Activated CD8-positive, alpha-beta T cell treated with anti-CD3 and anti-CD28 coated beads for 36 hours (primary cell): ENCODE measurements around the gene KCNIP3. TPM values are rescaled to one million over a fixed set of nuclear protein-coding genes. Genes with fewer than 3 reads are reported as not detected.

Experiments
- ATAC-seq: fragments of 200-7000 bp; cut with Tn5 transposase; one replicate; pipeline ENCODE4 v1.10.0; 2021; ENCODE audit warnings: mild to moderate bottlenecking, moderate library complexity
- CTCF ChIA-PET: fragments of 350-600 bp; sonication (Branson Sonifier 250); formaldehyde crosslinking; loops from one replicate; lab custom pipeline; 2021; ENCODE audit warnings: antibody characterized with exemption; lab: Charles Lee
- POLR2A ChIA-PET: fragments of 350-600 bp; sonication (Branson Sonifier 250); formaldehyde crosslinking; loops from one replicate; lab custom pipeline; 2021; ENCODE audit warnings: antibody characterized with exemption; lab: Charles Lee
- DNase-seq: peaks from one replicate; pipeline ENCODE4 v3.0.0-alpha.2; 2020
- H3K27ac Mint-ChIP-seq: one replicate; pipeline ENCODE4 v1.8.0; 2021; ENCODE audit warnings: mild to moderate bottlenecking, mixed read lengths
- H3K27me3 Mint-ChIP-seq: one replicate; pipeline ENCODE4 v1.8.0; 2021; ENCODE audit warnings: mixed read lengths
- H3K36me3 Mint-ChIP-seq: one replicate; pipeline ENCODE4 v1.8.0; 2021; ENCODE audit warnings: low read depth, mixed read lengths
- H3K4me1 Mint-ChIP-seq: one replicate; pipeline ENCODE4 v1.8.0; 2021; ENCODE audit warnings: low read depth, mixed read lengths
- H3K4me3 Mint-ChIP-seq: one replicate; pipeline ENCODE4 v1.8.0; 2021; ENCODE audit warnings: mild to moderate bottlenecking, moderate library complexity, mixed read lengths
- H3K9me3 Mint-ChIP-seq: one replicate; pipeline ENCODE4 v1.8.0; 2021; ENCODE audit warnings: mixed read lengths
- intact Hi-C: fragments of 100-400 bp; cut with micrococcal nuclease; formaldehyde crosslinking; loops from one replicate; pipeline ENCODE4 v1.10.0; 2022
- total RNA-seq, 2 experiments: library from RNA; stranded (reverse); gene quantifications; one replicate each; pipeline ENCODE4 v1.2.3, GENCODE V29; 2021
- TF ChIP-seq, protein P1 (sequence below): fragments of 200-600 bp; IDR thresholded peaks from one replicate; pipeline ENCODE4 v1.8.0; 2022; ENCODE audit warnings: antibody characterized with exemption, mild to moderate bottlenecking

The KCNIP3 gene
- total RNA-seq, 2 experiments from 2014 or later, result not detected

DNA sequence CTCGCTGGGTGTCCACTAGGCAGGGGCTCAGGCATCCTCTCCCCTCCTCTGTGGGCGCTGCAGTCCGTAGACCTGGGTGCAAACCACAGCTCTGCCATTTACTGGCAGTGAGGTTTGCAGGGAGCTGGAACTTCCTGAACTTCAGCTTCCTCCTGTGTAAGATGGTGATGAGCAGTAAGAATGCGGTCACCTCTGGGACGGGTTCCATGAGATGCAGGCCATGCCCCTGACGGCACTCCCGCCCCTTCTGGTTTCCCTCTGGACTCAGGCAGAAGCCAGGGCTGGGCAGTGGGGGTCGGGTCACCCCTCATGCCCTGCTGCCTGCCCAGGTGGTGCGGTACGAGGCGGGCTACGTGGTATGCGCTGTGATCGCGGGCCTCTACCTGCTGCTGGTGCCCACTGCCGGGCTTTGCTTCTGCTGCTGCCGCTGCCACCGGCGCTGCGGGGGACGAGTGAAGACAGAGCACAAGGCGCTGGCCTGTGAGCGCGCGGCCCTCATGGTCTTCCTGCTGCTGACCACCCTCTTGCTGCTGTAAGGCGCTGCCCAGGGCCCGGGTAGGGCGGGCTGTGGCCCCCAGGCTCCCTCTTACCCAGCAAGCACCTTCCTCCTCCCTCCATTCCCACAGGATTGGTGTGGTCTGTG is 21.4 kb upstream of the KCNIP3 start:
- Mint-ChIP-seq H3K9me3 (no peaks in the 10 kb centered on the region), H3K27ac (no peak overlapping the region), H3K36me3 (no peaks in the 10 kb centered on the region), H3K4me3 (no peak overlapping the region), H3K4me1 (no peaks in the 10 kb centered on the region), H3K27me3 (no peaks in the 10 kb centered on the region)
- DNase-seq (no peak), ATAC-seq (no peak)
- CTCF ChIA-PET, result no interaction called here
- intact Hi-C loops, result no loop called here
- TF ChIP-seq, protein P1, sequence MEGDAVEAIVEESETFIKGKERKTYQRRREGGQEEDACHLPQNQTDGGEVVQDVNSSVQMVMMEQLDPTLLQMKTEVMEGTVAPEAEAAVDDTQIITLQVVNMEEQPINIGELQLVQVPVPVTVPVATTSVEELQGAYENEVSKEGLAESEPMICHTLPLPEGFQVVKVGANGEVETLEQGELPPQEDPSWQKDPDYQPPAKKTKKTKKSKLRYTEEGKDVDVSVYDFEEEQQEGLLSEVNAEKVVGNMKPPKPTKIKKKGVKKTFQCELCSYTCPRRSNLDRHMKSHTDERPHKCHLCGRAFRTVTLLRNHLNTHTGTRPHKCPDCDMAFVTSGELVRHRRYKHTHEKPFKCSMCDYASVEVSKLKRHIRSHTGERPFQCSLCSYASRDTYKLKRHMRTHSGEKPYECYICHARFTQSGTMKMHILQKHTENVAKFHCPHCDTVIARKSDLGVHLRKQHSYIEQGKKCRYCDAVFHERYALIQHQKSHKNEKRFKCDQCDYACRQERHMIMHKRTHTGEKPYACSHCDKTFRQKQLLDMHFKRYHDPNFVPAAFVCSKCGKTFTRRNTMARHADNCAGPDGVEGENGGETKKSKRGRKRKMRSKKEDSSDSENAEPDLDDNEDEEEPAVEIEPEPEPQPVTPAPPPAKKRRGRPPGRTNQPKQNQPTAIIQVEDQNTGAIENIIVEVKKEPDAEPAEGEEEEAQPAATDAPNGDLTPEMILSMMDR, result no peak
- POLR2A ChIA-PET, result no interaction called here

DNA sequence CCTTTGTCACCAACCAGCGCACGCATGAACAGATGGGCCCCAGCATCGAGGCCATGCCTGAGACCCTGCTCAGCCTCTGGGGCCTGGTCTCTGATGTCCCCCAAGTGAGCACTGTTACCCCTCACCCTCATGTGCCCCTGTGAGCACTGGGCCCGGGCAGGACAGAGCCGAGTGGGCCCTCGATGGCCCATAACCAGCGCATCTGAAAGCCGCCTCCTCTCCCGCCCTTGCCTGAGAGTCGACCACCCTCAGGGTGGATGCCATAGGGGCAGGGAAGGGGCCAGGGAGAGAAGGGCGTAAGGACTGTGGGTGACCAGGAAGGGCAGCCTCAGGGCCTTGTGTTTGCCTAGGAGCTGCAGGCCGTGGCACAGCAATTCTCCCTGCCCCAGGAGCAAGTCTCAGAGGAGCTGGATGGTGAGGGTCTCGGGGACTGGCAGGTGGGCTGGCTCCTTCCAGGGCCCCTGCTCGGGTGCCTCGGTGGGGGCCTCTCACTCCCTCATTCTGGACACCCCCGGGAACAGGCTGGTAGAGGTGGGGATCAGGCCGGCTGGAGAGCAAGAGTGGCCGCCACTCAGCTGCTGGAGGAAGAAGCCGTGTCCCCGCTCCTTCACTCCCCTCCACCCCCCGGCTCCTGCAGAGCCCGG is 20.8 kb upstream of the KCNIP3 start:
- intact Hi-C loops, result no loop called here
- no peaks in the 10 kb centered on the region for H3K36me3 Mint-ChIP-seq
- no peaks in the 10 kb centered on the region for H3K27me3 Mint-ChIP-seq
- ChIA-PET CTCF (no interaction called here), POLR2A (no interaction called here)
- no peaks in the 10 kb centered on the region for H3K4me1 Mint-ChIP-seq
- ATAC-seq (no peak), DNase-seq (no peak)
- H3K27ac Mint-ChIP-seq, result no peak overlapping the region
- H3K9me3 Mint-ChIP-seq, result no peaks in the 10 kb centered on the region
- TF ChIP-seq, protein P1, result no peak
- H3K4me3 Mint-ChIP-seq, result no peak overlapping the region

GRCh38 chr2:95276888-95277245 is 20.3 kb upstream of the KCNIP3 start:
- Mint-ChIP-seq H3K27ac (no peak overlapping the region), H3K27me3 (no peaks in the 10 kb centered on the region), H3K9me3 (no peaks in the 10 kb centered on the region), H3K4me3 (no peak overlapping the region), H3K36me3 (no peaks in the 10 kb centered on the region), H3K4me1 (no peaks in the 10 kb centered on the region)
- ChIA-PET CTCF (no interaction called here), POLR2A (no interaction called here)
- TF ChIP-seq, protein P1, result no peak
- ATAC-seq, result no peak
- intact Hi-C loops, result no loop called here
- DNase-seq, result no peak

GRCh38 chr2:95277246-95277906 is 19.8 kb upstream of the KCNIP3 start:
- ChIA-PET POLR2A (no interaction called here), CTCF (no interaction called here)
- H3K9me3 Mint-ChIP-seq, result no peaks in the 10 kb centered on the region
- no peaks in the 10 kb centered on the region for H3K36me3 Mint-ChIP-seq
- ATAC-seq (no peak), DNase-seq (no peak)
- H3K4me1 Mint-ChIP-seq, result no peaks in the 10 kb centered on the region
- TF ChIP-seq, protein P1, result no peak
- no peak overlapping the region for H3K27ac Mint-ChIP-seq
- intact Hi-C loops, result no loop called here
- H3K4me3 Mint-ChIP-seq, result no peak overlapping the region
- H3K27me3 Mint-ChIP-seq, result no peaks in the 10 kb centered on the region

DNA sequence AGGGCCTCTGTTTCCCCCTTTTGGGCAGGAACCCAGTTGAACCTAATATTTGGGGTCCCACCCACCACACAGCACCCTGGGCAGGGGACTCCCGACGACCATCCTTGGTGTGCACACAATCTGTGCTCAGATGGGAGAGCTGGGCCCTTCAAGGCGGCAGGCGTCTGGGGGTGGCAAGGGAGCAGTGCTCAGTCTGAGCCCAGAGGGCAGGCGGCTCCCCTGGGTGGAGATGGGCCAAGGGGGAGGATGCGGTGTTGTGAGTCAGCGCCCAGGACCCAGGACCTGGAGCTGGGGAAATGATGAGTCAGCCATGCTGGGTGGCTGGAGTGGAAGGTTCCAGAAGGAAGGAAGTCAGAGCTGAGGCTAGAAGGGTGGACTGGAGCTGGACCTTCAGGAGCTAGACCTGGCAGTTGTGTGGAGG is 19.1 kb upstream of the KCNIP3 start:
- CTCF ChIA-PET, result no interaction called here
- Mint-ChIP-seq H3K27ac (no peak overlapping the region), H3K9me3 (no peaks in the 10 kb centered on the region), H3K4me1 (no peaks in the 10 kb centered on the region), H3K27me3 (no peaks in the 10 kb centered on the region), H3K36me3 (no peaks in the 10 kb centered on the region), H3K4me3 (no peak overlapping the region)
- ATAC-seq (no peak), DNase-seq (no peak)
- TF ChIP-seq, protein P1, result no peak
- intact Hi-C loops, result no loop called here
- POLR2A ChIA-PET, result no interaction called here
